Liver (tissue), 9 donors: Measurements from ENCODE around the gene DARS1. TPM values are rescaled to one million over a fixed set of nuclear protein-coding genes. Genes with fewer than 3 reads are reported as not detected.

Experiments
- DNase-seq: peaks from one replicate; pipeline ENCODE4 v3.0.0-alpha.2; 2017; ENCODE audit warnings: low spot score
- H3K27ac ChIP-seq, 2 donors: one replicate each; pipeline ENCODE4 v1.7.0; 2013; ENCODE audit warnings: inconsistent platforms in 2 of 2, low read length in 2 of 2, control low read depth in 1 of 2, low read depth in 1 of 2, mild to moderate bottlenecking in 1 of 2
- H3K27me3 ChIP-seq, 4 donors: one replicate each; pipeline versions ENCODE4 v1.6.1 to v1.7.0; 2013; ENCODE audit warnings: low read length in 3 of 4, inconsistent platforms in 1 of 4, mild to moderate bottlenecking in 1 of 4, moderate library complexity in 1 of 4; ENCODE audit not compliant: control insufficient read depth in 4 of 4, insufficient read depth in 4 of 4
- H3K36me3 ChIP-seq, 4 donors: one replicate each; pipeline versions ENCODE4 v1.6.1 to v1.7.0; 2013; ENCODE audit warnings: low read length in 3 of 4, mild to moderate bottlenecking in 3 of 4, low read depth in 1 of 4, moderate library complexity in 1 of 4; ENCODE audit not compliant: control insufficient read depth in 4 of 4, insufficient read depth in 3 of 4
- H3K4me1 ChIP-seq, 4 donors: one replicate each; pipeline versions ENCODE4 v1.6.1 to v1.7.0; 2013; ENCODE audit warnings: low read length in 3 of 4, mild to moderate bottlenecking in 3 of 4, moderate library complexity in 1 of 4; ENCODE audit not compliant: control insufficient read depth in 4 of 4, insufficient read depth in 4 of 4
- H3K4me3 ChIP-seq, 3 donors: one replicate each; pipeline versions ENCODE4 v1.6.1 to v1.7.0; 2013; ENCODE audit warnings: low read length in 3 of 3, control low read depth in 1 of 3, low read depth in 1 of 3, mild to moderate bottlenecking in 1 of 3
- H3K9ac ChIP-seq, 2 donors: one replicate each; pipeline ENCODE4 v1.7.0; 2013; ENCODE audit warnings: low read length in 2 of 2, mild to moderate bottlenecking in 2 of 2, moderate library complexity in 2 of 2, control low read depth in 1 of 2, low read depth in 1 of 2
- H3K9me3 ChIP-seq, 4 donors: one replicate each; pipeline versions ENCODE4 v1.6.1 to v1.7.0; 2013; ENCODE audit warnings: low read length in 3 of 4; ENCODE audit not compliant: control insufficient read depth in 4 of 4
- EGR1 ChIP-seq, 2 donors: IDR thresholded peaks; 2 replicates each; pipeline ENCODE4 v1.6.1; 2016 to 2018; ENCODE audit warnings: antibody characterized with exemption in 2 of 2, low read depth in 2 of 2
- HNF4A ChIP-seq, 2 donors: conservative IDR thresholded peaks; 2 replicates each; pipeline ENCODE4 v1.6.1; 2016; ENCODE audit warnings: antibody characterized with exemption in 2 of 2, mild to moderate bottlenecking in 2 of 2
- RAD21 ChIP-seq, 2 donors: IDR thresholded peaks; 2 replicates each; pipeline ENCODE4 v1.6.1; 2016; ENCODE audit warnings: antibody characterized with exemption in 2 of 2, mild to moderate bottlenecking in 2 of 2
- YY1 ChIP-seq: IDR thresholded peaks from 2 replicates; pipeline ENCODE4 v1.6.1; 2016; ENCODE audit warnings: antibody characterized with exemption, mild to moderate bottlenecking
- WGBS: extraction: QIAGEN DNeasy Blood & Tissue Kit; methylation state at CpG from one replicate; pipeline ENCODE4 v1.1.7; 2013; 5-methylcytosine and 5-hydroxymethylcytosine counted together
- polyA plus RNA-seq, 2 donors: library from polyadenylated mRNA; stranded (reverse) in 1 of 2; unstranded in 1 of 2; fragments of 200-250 nt in 1 of 2; fragments of >200 nt in 1 of 2; fragmentation: Nextera tagmentation in 1 of 2; extraction: Ambion mirVana in 1 of 2; gene quantifications; one replicate each; pipeline versions ENCODE4 v1.2.1 to v1.2.3, GENCODE V29; 2013 to 2015
- total RNA-seq, 2 donors: library from RNA; depleted of rRNA; stranded (reverse); fragments of >200 nt; gene quantifications; one replicate each; pipeline ENCODE4 v1.2.3, GENCODE V29; 2014
- TF ChIP-seq, protein P1 (sequence below): IDR thresholded peaks from 2 replicates; pipeline ENCODE4 v1.6.1; 2016; ENCODE audit warnings: antibody characterized with exemption
- TF ChIP-seq, protein P2 (sequence below): IDR thresholded peaks from 2 replicates; pipeline ENCODE4 v1.6.1; 2016; ENCODE audit warnings: antibody characterized with exemption
- TF ChIP-seq, protein P3 (sequence below): IDR thresholded peaks from 2 replicates; pipeline ENCODE4 v1.6.1; 2016; ENCODE audit warnings: antibody characterized with exemption, mild to moderate bottlenecking
- TF ChIP-seq, protein P4 (sequence below): fragments of 150-350 bp; IDR thresholded peaks from 2 replicates; pipeline ENCODE4 v1.5.1; 2017; ENCODE audit warnings: improper control_type of control experiment, low read depth, low read length; ENCODE audit not compliant: missing input control
- donor health status: healthy.
- donor health status: healthy.
- donor health status: healthy.
- donor health status: healthy.
- donor health status: healthy.

DARS1 gene
- total and polyA plus RNA-seq, 4 donors, result 25.0 to 44.1 (median 32.6) TPM

DNA sequence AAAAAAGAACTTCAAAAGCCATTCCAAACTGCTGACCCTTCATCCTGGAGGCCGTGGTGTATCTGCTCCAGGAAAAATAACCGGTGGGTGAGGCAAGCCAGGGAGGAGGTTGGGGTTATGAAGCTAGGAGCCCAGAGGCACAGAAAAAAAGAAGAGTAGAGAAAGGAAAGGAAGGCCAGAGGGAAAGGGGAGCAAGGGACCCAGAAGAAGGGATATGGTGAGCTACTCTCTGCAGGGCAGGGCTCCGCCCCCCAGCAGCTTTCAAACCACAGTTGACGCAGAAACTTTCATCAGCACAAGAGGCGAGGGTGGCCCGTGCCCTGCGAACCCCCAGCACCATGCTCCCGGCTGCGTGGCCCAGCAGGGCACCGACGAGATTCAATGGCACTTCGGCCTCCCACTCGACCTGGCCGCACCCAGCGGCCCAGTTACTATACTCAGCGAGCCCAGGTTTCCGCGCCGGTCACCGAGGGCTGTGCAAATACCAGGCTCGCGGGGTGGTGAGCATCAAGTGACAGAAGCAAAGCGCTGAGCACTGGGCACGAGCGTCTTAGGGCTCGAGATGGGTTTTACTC, 109.8 kb downstream of the DARS1 start:
- Histone ChIP-seq H3K27ac (peak overlapping the region; percentile 12 to 29), H3K36me3 (no peaks in the 10 kb centered on the region)

DNA sequence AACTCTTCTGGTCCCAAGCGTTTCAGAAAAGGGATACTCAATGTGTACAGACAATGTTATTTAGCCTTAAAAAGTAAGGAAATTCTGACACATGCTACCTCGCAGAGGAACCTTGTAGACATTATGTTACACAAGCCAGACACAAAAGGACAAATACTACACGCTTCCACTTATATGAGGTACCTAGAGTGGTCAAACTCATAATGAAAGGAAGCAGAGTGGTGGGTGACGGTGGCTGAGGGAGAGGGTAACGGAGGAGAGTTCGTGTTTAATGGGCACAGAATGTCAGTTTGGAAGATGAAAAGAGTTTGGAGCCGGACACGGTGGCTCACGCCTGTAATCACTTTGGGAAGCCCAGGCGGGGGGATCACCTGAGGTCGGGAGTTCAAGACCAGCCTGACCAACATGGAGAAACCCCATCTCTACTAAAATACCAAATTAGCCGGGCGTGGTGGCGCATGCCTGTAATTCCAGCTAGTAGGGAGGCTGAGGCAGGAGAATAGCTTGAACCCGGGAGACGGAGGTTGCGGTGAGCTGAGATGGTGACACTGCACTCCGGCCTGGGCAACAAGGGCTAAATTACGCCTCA, 110.6 kb downstream of the DARS1 start:
- Histone ChIP-seq H3K36me3 (peaks cover 0 to 3% (median 0%) of the 10 kb centered on the region in 4 donors), H3K4me1 (peaks cover 0 to 12% (median 9%) of the 10 kb centered on the region in 4 donors), H3K9me3 (no peaks in the 10 kb centered on the region), H3K27ac (no peak overlapping the region), H3K4me3 (no peak overlapping the region), H3K27me3 (no peaks in the 10 kb centered on the region), H3K9ac (no peak overlapping the region)
- DNase-seq, result no peak
- WGBS, result 82% methylated on average over 19 of the region's 19 CpGs
- no peak for TF ChIP-seq EGR1 (IDR thresholded peaks at IDR 0.05; ENCODE audit: low read depth in 2 of 2)

More for the DNA sequence above, 109.8 kb downstream of the DARS1 start:
- DNase-seq, result peak; percentile 57
- peak overlapping the region; percentile 40 to 89 (median 72) for H3K4me3 ChIP-seq
- 4% methylated on average over 26 of the region's 26 CpGs for WGBS
- no peaks in the 10 kb centered on the region for H3K9me3 ChIP-seq
- TF ChIP-seq, protein P1, sequence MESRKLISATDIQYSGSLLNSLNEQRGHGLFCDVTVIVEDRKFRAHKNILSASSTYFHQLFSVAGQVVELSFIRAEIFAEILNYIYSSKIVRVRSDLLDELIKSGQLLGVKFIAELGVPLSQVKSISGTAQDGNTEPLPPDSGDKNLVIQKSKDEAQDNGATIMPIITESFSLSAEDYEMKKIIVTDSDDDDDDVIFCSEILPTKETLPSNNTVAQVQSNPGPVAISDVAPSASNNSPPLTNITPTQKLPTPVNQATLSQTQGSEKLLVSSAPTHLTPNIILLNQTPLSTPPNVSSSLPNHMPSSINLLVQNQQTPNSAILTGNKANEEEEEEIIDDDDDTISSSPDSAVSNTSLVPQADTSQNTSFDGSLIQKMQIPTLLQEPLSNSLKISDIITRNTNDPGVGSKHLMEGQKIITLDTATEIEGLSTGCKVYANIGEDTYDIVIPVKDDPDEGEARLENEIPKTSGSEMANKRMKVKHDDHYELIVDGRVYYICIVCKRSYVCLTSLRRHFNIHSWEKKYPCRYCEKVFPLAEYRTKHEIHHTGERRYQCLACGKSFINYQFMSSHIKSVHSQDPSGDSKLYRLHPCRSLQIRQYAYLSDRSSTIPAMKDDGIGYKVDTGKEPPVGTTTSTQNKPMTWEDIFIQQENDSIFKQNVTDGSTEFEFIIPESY, result no peak
- TF ChIP-seq YY1 (no peak), HNF4A (conservative IDR thresholded peaks at IDR 0.05) (no peak), RAD21 (IDR thresholded peaks at IDR 0.05) (no peak)
- TF ChIP-seq, protein P2, sequence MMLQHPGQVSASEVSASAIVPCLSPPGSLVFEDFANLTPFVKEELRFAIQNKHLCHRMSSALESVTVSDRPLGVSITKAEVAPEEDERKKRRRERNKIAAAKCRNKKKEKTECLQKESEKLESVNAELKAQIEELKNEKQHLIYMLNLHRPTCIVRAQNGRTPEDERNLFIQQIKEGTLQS, result no peak
- TF ChIP-seq, protein P3, sequence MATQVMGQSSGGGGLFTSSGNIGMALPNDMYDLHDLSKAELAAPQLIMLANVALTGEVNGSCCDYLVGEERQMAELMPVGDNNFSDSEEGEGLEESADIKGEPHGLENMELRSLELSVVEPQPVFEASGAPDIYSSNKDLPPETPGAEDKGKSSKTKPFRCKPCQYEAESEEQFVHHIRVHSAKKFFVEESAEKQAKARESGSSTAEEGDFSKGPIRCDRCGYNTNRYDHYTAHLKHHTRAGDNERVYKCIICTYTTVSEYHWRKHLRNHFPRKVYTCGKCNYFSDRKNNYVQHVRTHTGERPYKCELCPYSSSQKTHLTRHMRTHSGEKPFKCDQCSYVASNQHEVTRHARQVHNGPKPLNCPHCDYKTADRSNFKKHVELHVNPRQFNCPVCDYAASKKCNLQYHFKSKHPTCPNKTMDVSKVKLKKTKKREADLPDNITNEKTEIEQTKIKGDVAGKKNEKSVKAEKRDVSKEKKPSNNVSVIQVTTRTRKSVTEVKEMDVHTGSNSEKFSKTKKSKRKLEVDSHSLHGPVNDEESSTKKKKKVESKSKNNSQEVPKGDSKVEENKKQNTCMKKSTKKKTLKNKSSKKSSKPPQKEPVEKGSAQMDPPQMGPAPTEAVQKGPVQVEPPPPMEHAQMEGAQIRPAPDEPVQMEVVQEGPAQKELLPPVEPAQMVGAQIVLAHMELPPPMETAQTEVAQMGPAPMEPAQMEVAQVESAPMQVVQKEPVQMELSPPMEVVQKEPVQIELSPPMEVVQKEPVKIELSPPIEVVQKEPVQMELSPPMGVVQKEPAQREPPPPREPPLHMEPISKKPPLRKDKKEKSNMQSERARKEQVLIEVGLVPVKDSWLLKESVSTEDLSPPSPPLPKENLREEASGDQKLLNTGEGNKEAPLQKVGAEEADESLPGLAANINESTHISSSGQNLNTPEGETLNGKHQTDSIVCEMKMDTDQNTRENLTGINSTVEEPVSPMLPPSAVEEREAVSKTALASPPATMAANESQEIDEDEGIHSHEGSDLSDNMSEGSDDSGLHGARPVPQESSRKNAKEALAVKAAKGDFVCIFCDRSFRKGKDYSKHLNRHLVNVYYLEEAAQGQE, result no peak
- TF ChIP-seq, protein P4, sequence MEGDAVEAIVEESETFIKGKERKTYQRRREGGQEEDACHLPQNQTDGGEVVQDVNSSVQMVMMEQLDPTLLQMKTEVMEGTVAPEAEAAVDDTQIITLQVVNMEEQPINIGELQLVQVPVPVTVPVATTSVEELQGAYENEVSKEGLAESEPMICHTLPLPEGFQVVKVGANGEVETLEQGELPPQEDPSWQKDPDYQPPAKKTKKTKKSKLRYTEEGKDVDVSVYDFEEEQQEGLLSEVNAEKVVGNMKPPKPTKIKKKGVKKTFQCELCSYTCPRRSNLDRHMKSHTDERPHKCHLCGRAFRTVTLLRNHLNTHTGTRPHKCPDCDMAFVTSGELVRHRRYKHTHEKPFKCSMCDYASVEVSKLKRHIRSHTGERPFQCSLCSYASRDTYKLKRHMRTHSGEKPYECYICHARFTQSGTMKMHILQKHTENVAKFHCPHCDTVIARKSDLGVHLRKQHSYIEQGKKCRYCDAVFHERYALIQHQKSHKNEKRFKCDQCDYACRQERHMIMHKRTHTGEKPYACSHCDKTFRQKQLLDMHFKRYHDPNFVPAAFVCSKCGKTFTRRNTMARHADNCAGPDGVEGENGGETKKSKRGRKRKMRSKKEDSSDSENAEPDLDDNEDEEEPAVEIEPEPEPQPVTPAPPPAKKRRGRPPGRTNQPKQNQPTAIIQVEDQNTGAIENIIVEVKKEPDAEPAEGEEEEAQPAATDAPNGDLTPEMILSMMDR, result no peak
- H3K9ac ChIP-seq, result peak overlapping the region in 1 of 2 donors; percentile 13
- H3K27me3 ChIP-seq, result no peaks in the 10 kb centered on the region
- H3K4me1 ChIP-seq, result peaks cover 0 to 12% (median 9%) of the 10 kb centered on the region in 4 donors
